Adipocyte (in vitro differentiated cells): Measurements from ENCODE around the gene AKAP9.
"Not testable (repeated sequence)": the region's sequence is repeated elsewhere in the genome, so short reads cannot be mapped to it uniquely, and the experiment has no call there.

Source experiments
- DNase-seq: peaks from one replicate; pipeline ENCODE4 v3.0.0-alpha.2; 2015; ENCODE audit warnings: low read depth
- H3K27me3 ChIP-seq: replicated peaks from 2 replicates; pipeline ENCODE4 v1.7.0; 2013; ENCODE audit warnings: mild to moderate bottlenecking, low read length, moderate library complexity; ENCODE audit not compliant: control insufficient read depth, insufficient read depth
- H3K36me3 ChIP-seq: 2 replicates; pipeline ENCODE4 v1.7.0; 2013; ENCODE audit warnings: low read length, mild to moderate bottlenecking, moderate library complexity; ENCODE audit not compliant: control insufficient read depth, insufficient read depth, severe bottlenecking
- H3K4me1 ChIP-seq: 2 replicates; pipeline ENCODE4 v1.7.0; 2013; ENCODE audit warnings: mild to moderate bottlenecking, low read length, moderate library complexity; ENCODE audit not compliant: control insufficient read depth, insufficient read depth
- H3K4me3 ChIP-seq: 2 replicates; pipeline ENCODE4 v1.7.0; 2013; ENCODE audit warnings: mild to moderate bottlenecking, low read length, moderate library complexity
- H3K9ac ChIP-seq: 2 replicates; pipeline ENCODE4 v1.7.0; 2013; ENCODE audit warnings: mild to moderate bottlenecking, low read length, moderate library complexity
- H3K9me3 ChIP-seq: 2 replicates; pipeline ENCODE4 v1.7.0; 2013; ENCODE audit warnings: mild to moderate bottlenecking, low read length, moderate library complexity; ENCODE audit not compliant: control insufficient read depth

AKAP9 gene

DNA sequence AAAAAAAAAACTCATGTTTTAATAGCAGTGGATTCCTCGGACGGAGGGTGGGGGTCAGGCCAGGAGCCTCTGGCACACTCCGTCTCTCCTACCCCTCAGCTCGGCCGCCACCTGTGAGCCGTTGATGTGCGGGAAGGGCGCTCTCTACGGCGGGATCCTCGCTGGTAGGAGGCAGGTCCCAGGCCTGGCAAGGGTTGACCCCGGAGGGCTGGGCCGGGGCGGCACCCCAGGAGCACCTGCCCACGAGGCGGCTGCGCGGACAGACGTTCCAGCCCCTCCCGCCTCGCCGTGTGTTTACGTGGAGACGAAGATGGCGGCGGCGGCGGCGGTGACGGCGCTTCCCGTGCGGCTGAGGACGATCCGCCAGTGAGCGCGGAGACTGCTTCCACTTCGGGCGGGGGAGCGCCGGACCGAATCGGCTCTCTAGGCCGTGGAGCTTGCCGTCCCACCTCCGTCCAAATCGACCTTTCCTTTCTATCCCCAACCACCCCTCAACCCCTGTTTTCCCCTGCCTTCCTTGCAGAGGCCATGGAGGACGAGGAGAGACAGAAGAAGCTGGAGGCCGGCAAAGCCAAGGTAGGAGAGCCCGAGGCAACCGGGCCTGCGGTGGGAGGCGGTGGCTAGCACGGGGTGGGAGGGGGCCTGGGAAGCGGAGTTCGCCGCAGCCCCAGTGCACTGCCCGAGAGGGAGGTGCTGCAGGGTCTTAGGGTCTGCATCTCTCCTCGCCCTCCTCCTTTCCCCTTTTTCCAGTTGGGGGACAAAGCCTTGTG, at the start of gene AKAP9:
TSS of gene AKAP9 (plus strand) at position 291 of the 770 bp plus-strand sequence. CDS start at position 529, 238 bp downstream.
- no peaks in the 10 kb centered on the region for H3K9me3 ChIP-seq
- no peaks in the 10 kb centered on the region for H3K36me3 ChIP-seq
- DNase-seq, result peak; percentile 92
- peaks cover 30% of the 10 kb centered on the region for H3K4me1 ChIP-seq
- H3K9ac ChIP-seq, result peak within 1 kb of the TSS; percentile 94
- H3K27me3 ChIP-seq, result no peaks in the 10 kb centered on the region
- peak within 1 kb of the TSS; percentile 91 for H3K4me3 ChIP-seq

- Histone ChIP-seq H3K4me3 (no peak overlapping the region), H3K9ac (no peak overlapping the region)
- DNase-seq, result no peak
These were observed 48.5 kb upstream of the AKAP9 start for GRCh38 chr7:91892099-91892705.

DNA sequence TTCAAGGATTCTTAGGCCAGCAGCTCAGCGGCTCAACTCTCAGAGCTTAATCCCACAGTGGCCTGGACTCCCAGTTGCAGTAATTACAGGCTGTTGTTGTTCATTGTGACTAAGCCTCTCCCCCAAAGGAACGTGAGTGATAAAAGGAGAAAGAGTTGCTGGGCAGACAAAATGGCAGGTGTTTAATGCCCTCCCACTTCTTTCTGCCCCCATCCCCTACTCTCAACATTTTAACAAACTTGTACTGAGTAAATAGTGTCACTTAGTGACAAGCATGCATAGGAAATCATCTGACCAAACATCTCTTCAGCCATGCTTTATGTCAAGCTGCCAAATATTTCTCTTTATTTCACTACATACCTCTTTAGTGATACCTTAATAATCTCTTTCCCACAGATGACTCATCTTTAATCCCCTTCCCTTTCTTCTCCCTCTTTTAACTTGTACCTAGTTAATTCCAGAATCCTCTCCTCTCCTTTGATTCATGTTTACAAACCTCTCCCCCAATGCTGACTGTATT, 47.8 kb upstream of the AKAP9 start:
- no peak overlapping the region for H3K4me3 ChIP-seq
- peaks cover 4% of the 10 kb centered on the region for H3K4me1 ChIP-seq
- H3K36me3 ChIP-seq, result no peaks in the 10 kb centered on the region
- no peaks in the 10 kb centered on the region for H3K27me3 ChIP-seq
- no peaks in the 10 kb centered on the region for H3K9me3 ChIP-seq
- peak; percentile 14 for DNase-seq
- no peak overlapping the region for H3K9ac ChIP-seq

More at GRCh38 chr7:91892099-91892705, 48.5 kb upstream of the AKAP9 start:
- H3K36me3 ChIP-seq, result no peaks in the 10 kb centered on the region
- no peaks in the 10 kb centered on the region for H3K27me3 ChIP-seq
- H3K9me3 ChIP-seq, result no peaks in the 10 kb centered on the region
- H3K4me1 ChIP-seq, result peaks cover 4% of the 10 kb centered on the region

DNA sequence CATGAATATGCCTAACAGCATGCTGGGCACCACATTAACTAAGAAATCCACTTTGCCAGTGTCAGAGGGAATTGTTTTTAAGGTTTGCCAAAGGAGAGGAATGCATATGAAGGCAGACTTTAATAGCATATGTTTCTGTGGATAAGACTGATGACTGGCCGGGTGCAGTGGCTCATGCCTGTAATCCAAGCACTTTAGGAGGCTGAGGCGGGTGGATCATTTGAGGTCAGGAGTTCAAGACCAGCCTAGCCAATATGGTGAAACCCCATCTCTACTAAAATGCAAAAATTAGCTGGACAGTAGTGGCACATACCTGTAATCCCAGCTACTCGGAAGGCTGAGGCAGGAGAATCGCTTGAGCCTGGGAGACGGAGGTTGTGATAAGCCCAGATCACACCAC, 47.0 kb upstream of the AKAP9 start:
- H3K27me3 ChIP-seq, DNase-seq, H3K4me3 ChIP-seq, H3K4me1 ChIP-seq, H3K36me3 ChIP-seq, H3K9me3 ChIP-seq, H3K9ac ChIP-seq: not testable (repeated sequence)

GRCh38 chr7:91894781-91895480, 45.7 kb upstream of the AKAP9 start:
- H3K9ac ChIP-seq, result no peak overlapping the region
- no peaks in the 10 kb centered on the region for H3K36me3 ChIP-seq
- H3K4me3 ChIP-seq, result no peak overlapping the region
- peak; percentile 7 for DNase-seq
- H3K27me3 ChIP-seq, result no peaks in the 10 kb centered on the region
- peaks cover 4% of the 10 kb centered on the region for H3K4me1 ChIP-seq
- no peaks in the 10 kb centered on the region for H3K9me3 ChIP-seq

GRCh38 chr7:91898240-91898992, 42.2 kb upstream of the AKAP9 start:
- H3K4me3 ChIP-seq, result no peak overlapping the region
- peaks cover 4% of the 10 kb centered on the region for H3K4me1 ChIP-seq
- no peaks in the 10 kb centered on the region for H3K36me3 ChIP-seq
- no peak overlapping the region for H3K9ac ChIP-seq
- DNase-seq, result no peak
- H3K9me3 ChIP-seq, result no peaks in the 10 kb centered on the region
- H3K27me3 ChIP-seq, result no peaks in the 10 kb centered on the region

DNA sequence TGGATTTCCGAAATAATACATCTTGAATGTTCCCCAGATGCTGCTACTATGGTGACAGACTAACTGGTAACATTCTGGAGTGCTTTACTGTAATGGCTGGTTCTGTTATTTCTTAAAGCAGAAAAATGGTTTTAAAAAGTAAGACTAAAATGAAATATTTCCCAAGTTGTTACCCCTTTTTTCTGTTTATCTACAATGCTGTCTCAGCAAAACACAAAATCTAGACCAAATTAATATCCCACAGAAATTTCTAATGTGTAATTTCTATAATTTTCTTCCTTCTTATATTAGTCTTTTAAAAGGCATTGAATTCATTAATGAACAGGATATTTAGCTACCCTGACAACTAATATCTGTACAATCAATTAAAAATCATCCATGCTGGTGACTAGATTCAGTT, 41.1 kb upstream of the AKAP9 start:
- Histone ChIP-seq H3K9ac (no peak overlapping the region), H3K36me3 (no peaks in the 10 kb centered on the region), H3K27me3 (no peaks in the 10 kb centered on the region), H3K4me3 (no peak overlapping the region), H3K9me3 (no peaks in the 10 kb centered on the region), H3K4me1 (no peaks in the 10 kb centered on the region)
- DNase-seq, result no peak

- DNase-seq, result no peak
- Histone ChIP-seq H3K4me1 (peaks cover 23% of the 10 kb centered on the region), H3K27me3 (no peaks in the 10 kb centered on the region), H3K9me3 (no peaks in the 10 kb centered on the region), H3K36me3 (no peaks in the 10 kb centered on the region), H3K4me3 (no peak overlapping the region), H3K9ac (no peak overlapping the region)
These were observed 30.5 kb upstream of the AKAP9 start for GRCh38 chr7:91910171-91910570.

GRCh38 chr7:91911121-91911520, 29.5 kb upstream of the AKAP9 start:
- Histone ChIP-seq H3K9ac (no peak overlapping the region), H3K36me3 (no peaks in the 10 kb centered on the region), H3K27me3 (no peaks in the 10 kb centered on the region), H3K4me1 (peaks cover 25% of the 10 kb centered on the region), H3K4me3 (no peak overlapping the region), H3K9me3 (no peaks in the 10 kb centered on the region)
- DNase-seq, result no peak

DNA sequence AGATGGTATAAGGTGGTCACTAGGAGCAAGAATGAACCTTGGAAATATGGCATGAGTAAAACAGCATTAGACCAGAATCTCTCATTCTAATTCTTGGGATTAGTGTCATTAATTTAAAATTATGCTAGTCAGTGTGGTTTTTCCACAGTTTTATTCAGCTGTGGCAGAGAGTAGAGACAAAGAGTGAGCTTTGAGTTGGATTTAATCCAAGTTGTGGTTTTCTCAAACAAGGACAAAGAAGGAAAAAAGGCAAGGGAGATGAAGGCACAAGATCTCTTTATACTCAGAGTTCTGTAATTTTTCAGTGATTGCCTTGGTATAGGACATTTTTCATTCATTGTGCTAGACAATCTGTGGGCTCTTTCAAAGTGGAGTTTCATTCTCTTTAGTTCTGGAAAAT, 28.2 kb upstream of the AKAP9 start:
- no peaks in the 10 kb centered on the region for H3K27me3 ChIP-seq
- no peaks in the 10 kb centered on the region for H3K36me3 ChIP-seq
- no peaks in the 10 kb centered on the region for H3K9me3 ChIP-seq
- H3K4me1 ChIP-seq, result peaks cover 25% of the 10 kb centered on the region
- H3K9ac ChIP-seq, result no peak overlapping the region
- DNase-seq, result no peak
- H3K4me3 ChIP-seq, result no peak overlapping the region

- peak; percentile 21 for DNase-seq
- H3K9me3 ChIP-seq, result no peaks in the 10 kb centered on the region
- H3K4me3 ChIP-seq, result peak overlapping the region; percentile 1
- no peaks in the 10 kb centered on the region for H3K27me3 ChIP-seq
- no peak overlapping the region for H3K9ac ChIP-seq
- peaks cover 25% of the 10 kb centered on the region for H3K4me1 ChIP-seq
- H3K36me3 ChIP-seq, result no peaks in the 10 kb centered on the region
These were observed 27.1 kb upstream of the AKAP9 start for GRCh38 chr7:91913612-91914011.
